COLO668 (cell line): ENCODE results near the gene ABHD4.
"Not testable (repeated sequence)": the region's sequence is repeated elsewhere in the genome, so short reads cannot be mapped to it uniquely, and the experiment has no call there.

ENCODE experiments used
- DNase-seq: peaks from one replicate; lab custom pipeline; 2025; ENCODE audit not compliant: unreplicated experiment; lab: John Stamatoyannopoulos, UW

Gene ABHD4

DNA sequence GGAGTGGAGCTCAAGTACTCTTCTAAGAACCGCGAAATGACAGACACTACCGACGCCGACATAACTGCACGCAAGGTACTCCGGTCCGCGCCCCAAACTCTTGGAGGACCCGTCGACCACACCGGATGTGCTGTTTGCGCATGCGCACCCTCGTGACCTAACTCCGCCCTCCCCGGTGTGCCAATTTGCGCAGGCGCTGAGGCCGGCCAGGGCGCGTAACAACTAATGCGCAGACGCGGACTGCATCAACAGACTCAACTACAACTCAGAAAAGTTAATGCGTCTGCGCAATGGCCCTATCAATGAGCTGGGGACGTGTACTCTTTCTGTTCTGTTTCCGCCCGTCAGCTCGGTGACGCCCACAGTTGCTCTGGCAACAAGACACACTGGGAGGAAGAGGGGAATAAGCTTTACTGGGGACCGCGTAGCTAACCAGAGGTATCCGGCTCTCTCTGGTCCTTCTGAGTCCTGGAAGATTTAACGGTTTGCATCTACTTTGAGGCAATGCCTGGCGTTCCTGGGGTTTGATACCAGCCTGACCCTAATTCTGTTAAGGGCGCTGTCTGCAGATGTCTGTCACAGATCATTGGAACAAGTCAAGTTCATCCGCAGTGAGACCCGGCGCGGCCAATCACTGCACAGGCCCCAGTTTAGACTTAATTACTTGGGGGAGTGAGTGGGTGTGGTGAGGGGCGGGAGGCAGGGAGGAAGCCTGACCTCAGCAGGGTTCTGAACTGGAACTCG lies 8.8 kb upstream of the ABHD4 start, which contains the start of gene DAD1:
Gene DAD1 (minus strand): TSS at position 129 of the 744 bp plus-strand sequence. CDS start 67 bp downstream, at position 62.
- DNase-seq = peak; percentile 99

GRCh38 chr14:22593189-22593588 lies 4.9 kb upstream of the ABHD4 start:
- no peak for DNase-seq

DNA sequence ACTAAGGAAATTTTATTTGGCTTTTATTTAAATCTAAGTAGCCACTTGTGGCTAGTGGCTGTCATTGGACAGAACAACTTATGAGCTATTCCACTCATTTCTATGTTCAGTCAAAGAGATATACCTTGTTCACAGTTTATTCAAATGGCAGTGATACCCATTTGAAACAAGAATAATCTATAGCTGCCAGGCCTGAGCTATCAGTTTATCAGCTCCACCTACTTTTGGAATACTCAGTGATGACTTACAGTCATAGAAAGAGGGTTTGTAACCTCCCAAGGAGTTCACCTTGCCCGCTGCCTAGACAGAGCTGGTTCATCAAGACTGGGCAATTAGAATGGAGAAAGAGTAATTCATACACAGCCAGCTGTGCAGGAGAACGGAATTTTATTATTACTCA lies 4.5 kb upstream of the ABHD4 start:
- DNase-seq = no peak

DNA sequence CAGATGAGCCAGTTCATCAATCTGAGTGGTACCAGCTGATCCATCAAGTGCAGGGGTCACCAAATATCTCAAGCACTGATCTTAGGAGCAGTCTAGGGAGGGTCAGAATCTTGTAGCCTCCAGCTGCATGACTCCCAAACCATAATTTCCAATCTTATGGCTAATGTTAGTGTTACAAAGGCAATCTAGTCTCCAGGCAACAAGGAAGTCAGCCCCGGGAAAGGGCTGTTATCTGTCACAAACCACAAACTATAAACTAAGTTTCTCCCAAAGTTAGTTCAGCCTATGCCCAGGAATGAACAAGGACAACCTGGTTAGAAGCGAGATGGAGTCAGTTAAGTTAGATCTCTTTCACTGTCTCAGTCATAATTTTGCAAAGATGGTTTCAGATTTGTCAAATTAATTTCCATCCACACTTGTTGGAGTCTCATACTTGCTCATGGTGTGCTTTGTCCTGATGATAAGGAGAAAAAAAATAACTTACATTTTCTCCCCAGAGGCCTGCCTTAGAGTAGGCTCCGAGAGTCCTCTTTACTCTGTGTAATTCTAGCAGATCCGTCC lies 3.9 kb upstream of the ABHD4 start:
- DNase-seq = no peak

DNA sequence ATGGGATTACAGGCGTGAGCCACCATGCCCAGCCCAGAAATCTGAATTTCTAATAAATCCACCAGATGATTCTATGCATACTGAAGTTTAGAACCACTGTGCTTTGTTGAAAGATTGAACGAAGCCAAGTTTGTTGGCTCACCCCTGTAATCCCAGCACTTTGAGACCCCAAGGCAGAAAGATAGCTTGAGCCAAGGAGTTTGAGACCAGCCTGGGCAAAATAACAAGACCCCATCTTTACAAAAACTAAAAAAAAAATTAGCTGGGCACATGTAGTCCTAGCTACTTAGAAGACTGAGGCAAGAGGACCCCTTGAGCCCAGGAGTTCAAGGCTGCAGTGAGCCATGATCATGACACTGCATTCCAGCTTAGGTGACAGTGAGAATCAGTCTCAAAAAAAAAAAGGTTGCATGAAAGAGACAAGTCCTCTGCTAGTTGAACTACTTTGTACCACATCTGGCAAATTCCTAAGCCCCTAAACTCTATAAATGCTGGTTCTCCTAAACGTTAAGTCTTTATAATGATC lies 1.7 kb upstream of the ABHD4 start:
- no peak for DNase-seq

DNA sequence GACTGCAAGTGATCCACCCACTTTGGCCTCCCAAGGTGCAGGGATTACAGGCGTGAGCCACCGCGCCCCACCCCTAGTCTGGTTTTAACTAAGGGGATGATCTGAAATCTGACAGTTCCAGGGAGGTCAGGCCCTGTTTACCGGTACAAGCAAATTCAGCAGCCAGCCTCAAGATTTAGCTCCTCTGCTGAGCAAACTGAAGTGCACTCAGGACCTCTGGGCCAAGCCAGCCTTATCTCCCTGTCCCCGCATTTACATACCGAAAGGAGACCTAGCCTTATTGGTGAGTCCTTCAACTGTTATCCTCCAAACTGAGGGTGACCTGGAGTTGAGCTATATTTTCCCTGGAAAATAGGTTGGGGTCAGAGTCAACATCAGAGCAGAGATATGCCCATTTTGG lies 835 bp upstream of the ABHD4 start:
- DNase-seq = no peak

GRCh38 chr14:22597771-22598098 lies 365 bp upstream of the ABHD4 start:
- DNase-seq = no peak

GRCh38 chr14:22598896-22599244 lies 770 bp downstream of the ABHD4 start:
- DNase-seq = no peak

- no peak for DNase-seq
Observed at GRCh38 chr14:22599349-22599748, 1.2 kb downstream of the ABHD4 start.

GRCh38 chr14:22600027-22600426 lies 1.9 kb downstream of the ABHD4 start:
- no peak for DNase-seq

GRCh38 chr14:22601456-22601855 lies 3.4 kb downstream of the ABHD4 start:
- DNase-seq = no peak

- DNase-seq = no peak
Observed at GRCh38 chr14:22601996-22602395, 3.9 kb downstream of the ABHD4 start.

GRCh38 chr14:22602862-22603261 lies 4.8 kb downstream of the ABHD4 start:
- no peak for DNase-seq

DNA sequence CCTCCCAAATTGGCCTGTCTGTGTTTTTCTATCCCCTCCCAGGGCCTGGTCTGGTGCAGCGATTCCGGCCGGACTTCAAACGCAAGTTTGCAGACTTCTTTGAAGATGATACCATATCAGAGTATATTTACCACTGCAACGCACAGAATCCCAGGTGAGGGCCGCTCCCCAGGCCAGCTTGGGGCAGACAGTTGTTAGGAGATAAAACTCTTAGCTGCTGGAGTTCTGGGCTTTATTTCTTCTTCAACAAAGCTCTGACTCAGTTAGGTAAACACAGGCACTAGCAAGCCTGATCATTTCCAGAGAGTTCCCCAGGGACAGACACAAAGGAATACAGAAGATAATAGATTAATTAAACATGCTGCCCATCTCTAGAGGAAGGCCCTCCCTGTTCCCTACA lies 8.3 kb downstream of the ABHD4 start:
- peak; percentile 13 for DNase-seq

GRCh38 chr14:22607291-22607690 lies 9.2 kb downstream of the ABHD4 start:
- DNase-seq = no peak

DNA sequence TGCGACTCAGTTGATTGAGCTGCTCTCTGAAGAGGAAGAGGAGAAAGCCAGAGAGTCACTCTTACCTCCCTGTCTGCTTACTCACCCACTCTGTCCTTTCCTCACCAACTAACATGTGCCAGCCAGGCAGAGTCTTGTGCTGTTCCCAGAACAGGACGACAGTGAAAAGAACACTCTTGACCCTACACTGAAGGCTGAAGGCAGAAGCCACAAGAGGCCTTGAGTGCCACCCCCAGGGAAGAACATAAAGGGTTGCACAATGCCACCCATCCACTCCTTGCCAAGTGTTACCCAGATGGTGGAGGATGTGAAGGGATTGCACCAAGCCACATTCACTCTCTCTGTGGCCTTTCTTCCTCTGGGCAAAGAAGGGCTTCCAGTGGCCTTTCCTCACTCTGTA lies 12.8 kb downstream of the ABHD4 start:
- DNase-seq = no peak

DNA sequence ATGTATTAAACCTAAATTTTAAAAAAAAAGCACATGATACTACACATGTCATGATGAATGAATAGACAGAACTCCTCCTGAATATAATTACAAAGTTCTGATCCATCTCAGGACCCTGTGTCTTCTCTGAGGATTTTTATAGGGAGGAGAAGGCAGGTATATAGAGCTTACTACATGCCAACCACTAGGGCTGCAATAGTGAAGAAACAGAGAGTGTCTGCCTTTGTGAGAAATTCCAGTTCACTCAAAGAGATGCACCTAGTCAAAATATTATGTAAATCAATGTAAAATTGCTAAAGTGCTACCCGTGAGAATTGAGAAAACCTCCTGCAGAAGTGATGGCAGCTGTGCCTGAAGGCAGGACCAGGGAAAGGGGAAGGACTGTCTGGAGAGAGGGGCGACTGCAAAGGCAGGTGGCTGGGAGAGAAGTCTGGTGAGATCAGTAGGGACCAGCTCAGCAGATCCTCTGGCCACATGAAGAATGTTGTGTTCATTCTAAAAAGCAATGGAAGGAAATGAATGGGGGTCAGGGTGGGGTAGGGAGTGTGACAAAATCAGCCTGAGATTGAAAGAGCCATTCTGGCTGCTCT lies 15.1 kb downstream of the ABHD4 start:
- no peak for DNase-seq

GRCh38 chr14:22613736-22614239 lies 15.7 kb downstream of the ABHD4 start:
- DNase-seq = no peak

GRCh38 chr14:22614240-22614799 lies 16.2 kb downstream of the ABHD4 start:
- no peak for DNase-seq

DNA sequence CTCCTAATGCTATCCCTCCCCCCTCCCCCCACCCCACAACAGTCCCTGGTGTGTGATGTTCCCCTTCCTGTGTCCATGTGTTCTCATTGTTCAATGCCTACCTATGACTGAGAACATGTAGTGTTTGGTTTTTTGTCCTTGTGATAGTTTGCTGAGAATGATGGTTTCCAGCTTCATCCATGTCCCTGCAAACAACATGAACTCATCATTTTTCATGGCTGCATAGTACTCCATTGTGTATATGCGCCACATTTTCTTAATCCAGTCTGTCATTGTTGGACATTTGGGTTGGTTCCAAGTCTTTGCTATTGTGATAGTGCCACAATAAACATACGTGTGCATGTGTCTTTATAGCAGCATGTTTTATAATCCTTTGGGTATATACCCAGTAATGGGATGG lies 17.7 kb downstream of the ABHD4 start:
- not testable (repeated sequence) for DNase-seq

DNA sequence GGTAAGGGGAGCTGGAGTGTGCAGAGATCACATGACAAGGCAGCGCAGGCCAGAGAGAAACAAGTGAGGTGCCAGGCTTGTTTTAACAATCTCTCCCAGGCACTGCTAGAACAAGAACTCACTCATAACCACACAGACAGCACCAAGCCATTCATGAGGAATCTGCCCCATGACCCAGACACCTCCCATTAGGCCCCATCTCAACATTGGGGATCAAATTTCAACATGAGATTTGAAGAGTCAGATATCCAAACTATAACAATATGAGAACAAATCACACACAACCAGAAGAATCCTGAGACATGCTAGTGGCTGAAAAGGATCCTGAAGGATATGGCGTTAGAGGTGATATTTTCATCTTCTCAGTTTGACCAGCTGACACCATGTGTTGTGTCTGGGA lies 24.2 kb downstream of the ABHD4 start:
- DNase-seq = no peak

DNA sequence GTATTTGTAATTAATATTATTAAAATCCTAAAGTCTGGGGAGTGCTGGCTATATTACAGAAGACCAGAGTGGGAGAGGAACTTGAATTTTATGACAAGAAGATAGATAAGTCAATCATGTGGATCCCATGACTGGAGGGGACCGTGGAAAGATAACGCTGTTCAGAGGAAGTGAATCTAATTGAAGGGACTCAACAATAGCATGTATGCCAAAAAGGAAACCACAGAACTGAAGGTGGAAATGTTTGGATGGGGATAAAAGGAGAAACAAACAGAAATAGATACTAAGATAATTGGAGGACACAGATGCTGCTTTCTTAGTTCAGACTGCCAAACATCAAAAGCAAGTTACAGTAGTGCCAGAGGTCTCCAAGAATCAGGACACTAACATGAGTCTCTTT lies 24.9 kb downstream of the ABHD4 start:
- DNase-seq = no peak
